A172 (cell line): ENCODE results near the gene DOCK9. TPM values are rescaled to one million over a fixed set of nuclear protein-coding genes. Genes with fewer than 3 reads are reported as not detected.

Source experiments
- total RNA-seq: library from RNA; depleted of rRNA; stranded (reverse); fragments of >200 nt; shearing (Covaris generic); gene quantifications from 2 replicates; pipeline ENCODE4 v1.2.3, GENCODE V29; 2014; rRNA removed

DOCK9 gene
- total RNA-seq, 1 experiment from 2014 or later, result 153 TPM

Other genes starting within 250 kb of the DOCK9 start
- not detected in 2 replicates for gene SLC15A1, start 225.4 kb downstream of the DOCK9 start, total RNA-seq
- 41.6 and 42.2 TPM in 2 replicates for gene UBAC2, start 222.8 kb upstream of the DOCK9 start, total RNA-seq